Karpas-422 (cell line): Measurements from ENCODE around the gene MUCL1. TPM values are rescaled to one million over a fixed set of nuclear protein-coding genes. Genes with fewer than 3 reads are reported as not detected.
"Not testable (repeated sequence)": the region's sequence is repeated elsewhere in the genome, so short reads cannot be mapped to it uniquely, and the experiment has no call there.

ENCODE experiments used
- DNase-seq: peaks from one replicate; pipeline ENCODE4 v3.0.0-alpha.2; 2015
- H2AFZ ChIP-seq: fragments of 200-600 bp; sonication (generic); 2 replicates; pipeline ENCODE4 v1.6.1; 2014; ENCODE audit warnings: antibody characterized with exemption, low read length, mixed read lengths
- H3K27ac ChIP-seq: fragments of 200-600 bp; sonication (generic); 2 replicates; pipeline ENCODE4 v1.5.1; 2014; ENCODE audit warnings: mild to moderate bottlenecking, low read length, moderate library complexity
- H3K27me3 ChIP-seq: fragments of 200-600 bp; sonication (generic); 2 replicates; pipeline ENCODE4 v1.6.1; 2014; ENCODE audit warnings: low read length, mixed read lengths
- H3K36me3 ChIP-seq: fragments of 200-600 bp; sonication (generic); 2 replicates; pipeline ENCODE4 v1.6.1; 2014; ENCODE audit warnings: low read length, mixed read lengths; ENCODE audit not compliant: insufficient read depth
- H3K4me1 ChIP-seq: fragments of 200-600 bp; sonication (generic); 2 replicates; pipeline ENCODE4 v1.6.1; 2014; ENCODE audit warnings: mild to moderate bottlenecking, low read length, mixed read lengths
- H3K4me2 ChIP-seq: fragments of 200-600 bp; sonication (generic); 2 replicates; pipeline ENCODE4 v1.6.1; 2014; ENCODE audit warnings: low read length, low read depth, mild to moderate bottlenecking; ENCODE audit not compliant: poor library complexity, severe bottlenecking
- H3K4me3 ChIP-seq: fragments of 200-600 bp; sonication (generic); 2 replicates; pipeline ENCODE4 v1.5.1; 2014; ENCODE audit warnings: mild to moderate bottlenecking, antibody characterized with exemption, low read length, mixed read lengths
- H3K79me2 ChIP-seq: fragments of 200-600 bp; sonication (generic); 2 replicates; pipeline ENCODE4 v1.6.1; 2014; ENCODE audit warnings: mild to moderate bottlenecking, low read length, mixed read lengths
- H3K9ac ChIP-seq: fragments of 200-600 bp; sonication (generic); 2 replicates; pipeline ENCODE4 v1.6.0; 2014; ENCODE audit warnings: low read length
- H3K9me2 ChIP-seq: fragments of 200-600 bp; sonication (generic), shearing (Covaris generic); replicated peaks from 2 replicates; pipeline ENCODE4 v1.6.0; 2014; ENCODE audit warnings: mild to moderate bottlenecking, low read length, moderate library complexity; ENCODE audit not compliant: insufficient read depth
- H3K9me3 ChIP-seq: fragments of 300-700, 200-600 bp; sonication (generic); 2 replicates; pipeline ENCODE4 v1.6.1; 2014; ENCODE audit warnings: low read length, mixed read lengths
- H4K20me1 ChIP-seq: fragments of 200-600 bp; sonication (generic); 2 replicates; pipeline ENCODE4 v1.6.1; 2014; ENCODE audit warnings: mild to moderate bottlenecking, antibody characterized with exemption, low read length, low read depth; ENCODE audit not compliant: insufficient read depth
- total RNA-seq: library from RNA; depleted of rRNA; stranded (reverse); fragments of >200 nt; shearing (Covaris generic); gene quantifications from 2 replicates; pipeline ENCODE4 v1.2.3, GENCODE V29; 2014; ENCODE audit warnings: low replicate concordance

MUCL1 gene
- total RNA-seq, 1 experiment from 2014 or later, result not detected

DNA sequence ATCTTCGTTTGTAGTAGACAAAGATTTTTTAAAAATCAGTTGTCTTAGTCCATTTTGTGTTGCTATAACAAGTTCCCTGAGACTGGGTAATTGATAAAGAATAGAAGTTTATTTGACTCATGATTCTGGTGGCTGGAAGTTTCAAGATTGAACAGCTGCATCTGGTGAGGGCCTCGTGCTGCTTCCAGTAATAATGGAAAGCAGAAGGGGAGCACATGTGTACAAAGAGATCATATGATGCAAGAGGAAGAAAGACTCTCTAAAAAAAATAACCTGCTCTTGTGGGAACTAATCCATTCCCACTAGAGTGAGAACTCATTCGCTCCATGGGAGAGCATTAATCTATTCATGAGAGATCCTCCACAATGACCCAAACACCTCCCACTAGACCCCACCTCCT lies 24.8 kb downstream of the MUCL1 start:
- no peak overlapping the region for H2AFZ ChIP-seq
- no peak overlapping the region for H3K9ac ChIP-seq
- no peaks in the 10 kb centered on the region for H3K79me2 ChIP-seq
- H4K20me1 ChIP-seq, result no peaks in the 10 kb centered on the region
- no peak for DNase-seq
- no peak overlapping the region for H3K27ac ChIP-seq
- no peaks in the 10 kb centered on the region for H3K36me3 ChIP-seq
- no peaks in the 10 kb centered on the region for H3K9me2 ChIP-seq
- no peaks in the 10 kb centered on the region for H3K27me3 ChIP-seq
- H3K4me3 ChIP-seq, result no peak overlapping the region
- no peaks in the 10 kb centered on the region for H3K9me3 ChIP-seq
- H3K4me2 ChIP-seq, result no peak overlapping the region
- no peaks in the 10 kb centered on the region for H3K4me1 ChIP-seq

DNA sequence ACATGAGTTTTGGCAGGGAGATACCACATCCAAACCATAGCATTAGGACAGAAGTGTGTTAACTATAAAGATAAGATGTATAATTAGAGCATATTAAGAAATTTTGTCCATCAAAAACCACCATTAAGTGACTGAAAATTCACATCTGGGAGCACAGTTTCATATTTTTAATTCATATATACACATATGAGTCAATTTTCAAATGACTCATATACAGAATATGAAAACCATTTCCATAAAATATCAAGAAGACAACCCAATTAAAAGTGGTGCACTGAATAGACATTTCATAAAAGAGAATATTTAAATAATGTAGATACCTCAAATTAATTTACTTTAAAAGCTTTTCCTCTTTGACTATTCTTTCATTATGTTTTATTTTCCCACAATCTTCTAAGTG lies 25.3 kb downstream of the MUCL1 start:
- Histone ChIP-seq H3K27ac (no peak overlapping the region), H3K9ac (no peak overlapping the region)
- peak; percentile 10 for DNase-seq

DNA sequence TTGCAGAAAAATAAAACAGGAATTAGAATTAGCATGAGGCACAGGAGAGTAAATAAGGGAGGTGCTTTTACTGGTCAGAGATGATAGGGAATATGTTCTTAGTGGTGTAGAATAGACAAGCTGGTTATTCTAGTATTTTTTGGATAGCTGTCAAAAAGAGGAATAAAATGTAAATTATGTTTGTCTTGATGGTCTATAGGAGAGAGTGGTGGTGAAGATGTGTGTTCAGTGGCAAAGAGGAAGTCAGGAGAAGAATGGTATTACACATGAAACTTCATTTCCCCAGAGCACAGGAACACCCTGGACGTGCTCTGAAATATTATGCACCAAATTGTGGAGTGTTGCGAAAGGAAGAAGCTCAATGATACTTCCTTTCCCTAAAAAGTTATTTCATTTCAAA lies 27.8 kb downstream of the MUCL1 start:
- H3K79me2 ChIP-seq, result no peaks in the 10 kb centered on the region
- H4K20me1 ChIP-seq, result no peaks in the 10 kb centered on the region
- DNase-seq, result peak; percentile 10

More for the DNA sequence above, 25.3 kb downstream of the MUCL1 start:
- no peaks in the 10 kb centered on the region for H3K9me2 ChIP-seq
- no peaks in the 10 kb centered on the region for H3K4me1 ChIP-seq
- H3K36me3 ChIP-seq, result no peaks in the 10 kb centered on the region
- no peaks in the 10 kb centered on the region for H3K79me2 ChIP-seq
- no peaks in the 10 kb centered on the region for H4K20me1 ChIP-seq
- no peak overlapping the region for H3K4me2 ChIP-seq
- H3K27me3 ChIP-seq, result no peaks in the 10 kb centered on the region
- no peaks in the 10 kb centered on the region for H3K9me3 ChIP-seq
- H3K4me3 ChIP-seq, result no peak overlapping the region
- H2AFZ ChIP-seq, result no peak overlapping the region

DNA sequence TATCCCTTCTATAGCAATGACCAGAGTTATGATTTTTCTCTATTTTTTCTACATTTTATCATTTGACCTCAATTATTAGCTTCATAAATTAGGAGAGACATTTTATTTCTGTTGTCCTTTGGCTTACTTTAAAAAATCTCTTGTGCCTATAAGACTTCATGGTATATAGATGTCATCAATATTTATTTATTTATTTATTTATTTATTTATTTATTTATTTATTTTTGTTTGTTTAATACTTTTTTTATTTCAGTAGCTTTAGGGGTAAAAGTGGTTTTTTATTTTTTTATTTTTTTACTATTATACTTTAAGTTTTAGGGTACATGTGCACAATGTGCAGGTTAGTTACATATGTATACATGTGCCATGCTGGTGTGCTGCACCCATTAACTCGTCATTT lies 28.3 kb downstream of the MUCL1 start:
- not testable (repeated sequence) for H2AFZ ChIP-seq, H3K9ac ChIP-seq, H3K79me2 ChIP-seq, H3K4me3 ChIP-seq, H3K4me1 ChIP-seq, H4K20me1 ChIP-seq, H3K27ac ChIP-seq, H3K27me3 ChIP-seq, DNase-seq, H3K36me3 ChIP-seq, H3K4me2 ChIP-seq, H3K9me3 ChIP-seq, H3K9me2 ChIP-seq

More for the DNA sequence above, 27.8 kb downstream of the MUCL1 start:
- Histone ChIP-seq H3K9ac (no peak overlapping the region), H3K4me1 (no peaks in the 10 kb centered on the region), H3K4me2 (no peak overlapping the region), H3K27ac (no peak overlapping the region), H3K9me3 (no peaks in the 10 kb centered on the region), H3K27me3 (no peaks in the 10 kb centered on the region), H3K4me3 (no peak overlapping the region), H3K9me2 (no peaks in the 10 kb centered on the region), H2AFZ (no peak overlapping the region), H3K36me3 (no peaks in the 10 kb centered on the region)

DNA sequence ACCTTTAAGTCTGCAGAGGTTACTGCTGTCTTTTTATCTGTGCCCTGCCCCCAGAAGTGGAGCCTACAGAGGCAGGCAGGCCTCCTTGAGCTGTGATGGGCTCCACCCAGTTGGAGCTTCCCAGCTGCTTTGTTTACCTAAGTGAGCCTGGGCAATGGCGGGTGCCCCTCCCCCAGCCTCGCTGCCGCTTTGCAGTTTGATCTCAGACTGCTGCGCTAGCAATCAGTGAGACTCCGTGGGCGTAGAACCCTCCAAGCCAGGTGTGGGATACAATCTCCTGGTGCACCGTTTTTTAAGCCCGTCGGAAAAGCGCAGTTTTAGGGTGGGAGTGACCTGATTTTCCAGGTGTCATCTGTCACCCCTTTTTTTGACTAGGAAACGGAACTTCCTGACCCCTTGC lies 34.1 kb downstream of the MUCL1 start:
- not testable (repeated sequence) for H3K4me2 ChIP-seq, H3K9me3 ChIP-seq, H4K20me1 ChIP-seq, H3K36me3 ChIP-seq, H3K9ac ChIP-seq, H3K4me3 ChIP-seq, H3K9me2 ChIP-seq, H3K4me1 ChIP-seq, H3K27me3 ChIP-seq, H3K79me2 ChIP-seq, H2AFZ ChIP-seq, H3K27ac ChIP-seq, DNase-seq

DNA sequence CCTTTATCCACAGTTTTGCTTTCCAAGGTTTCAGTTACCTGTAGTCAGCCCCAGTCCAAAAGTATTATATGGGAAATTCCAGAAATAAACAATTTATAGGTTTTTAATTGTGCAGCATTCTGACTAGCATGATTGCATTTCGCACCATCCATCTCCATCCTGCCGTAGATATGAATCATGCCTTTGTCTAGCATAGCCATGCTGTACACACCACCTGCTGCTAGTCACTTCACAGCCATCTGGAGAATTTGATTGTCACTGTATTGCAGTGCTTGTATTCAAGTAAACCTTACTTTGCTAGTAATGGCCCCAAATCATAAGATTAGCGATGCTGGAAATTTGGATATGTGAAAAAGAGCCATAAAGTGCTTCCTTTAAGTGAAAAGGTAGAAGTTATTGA lies 36.0 kb downstream of the MUCL1 start:
- no peaks in the 10 kb centered on the region for H3K27me3 ChIP-seq
- DNase-seq, result no peak
- H3K9ac ChIP-seq, result no peak overlapping the region
- no peaks in the 10 kb centered on the region for H3K9me2 ChIP-seq
- no peak overlapping the region for H3K4me2 ChIP-seq
- no peak overlapping the region for H3K4me3 ChIP-seq
- no peaks in the 10 kb centered on the region for H3K9me3 ChIP-seq
- no peaks in the 10 kb centered on the region for H3K79me2 ChIP-seq
- no peaks in the 10 kb centered on the region for H3K36me3 ChIP-seq
- no peak overlapping the region for H2AFZ ChIP-seq
- H4K20me1 ChIP-seq, result no peaks in the 10 kb centered on the region
- no peaks in the 10 kb centered on the region for H3K4me1 ChIP-seq
- no peak overlapping the region for H3K27ac ChIP-seq

DNA sequence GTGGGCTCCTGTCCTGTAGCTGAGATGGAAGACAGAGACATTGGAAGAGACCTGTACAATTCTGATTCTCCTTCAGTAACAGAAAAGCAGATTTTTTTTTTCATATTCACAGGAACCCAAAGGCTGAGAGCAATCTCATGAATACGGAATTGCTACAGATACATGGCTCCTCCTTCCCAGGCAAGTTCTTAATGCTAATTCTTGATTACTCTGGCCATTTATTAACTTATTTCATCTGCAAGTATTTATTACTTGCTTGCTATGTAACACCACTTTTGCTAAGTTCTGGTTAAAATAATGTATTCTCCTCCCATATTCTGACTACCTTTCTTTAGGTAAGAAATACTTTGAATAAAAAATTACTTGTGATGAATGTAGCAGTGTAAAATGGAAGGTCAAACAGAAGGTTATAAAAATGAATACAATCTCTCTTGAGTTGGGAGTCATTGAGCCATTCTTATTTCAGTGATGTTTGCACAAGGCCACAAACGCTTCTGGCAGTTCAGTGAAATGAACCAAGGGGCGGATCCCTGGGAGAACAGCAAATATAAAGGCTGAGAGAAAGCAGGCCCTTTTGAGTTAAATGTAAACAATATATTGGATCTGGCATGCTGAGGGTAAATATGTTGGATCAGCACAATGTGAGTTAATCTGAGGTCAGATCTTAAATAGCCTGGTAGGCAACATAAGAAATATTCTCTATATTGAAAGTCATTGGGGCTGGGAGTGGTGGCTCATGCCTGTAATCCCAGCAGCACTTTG lies 37.6 kb downstream of the MUCL1 start:
- no peak for DNase-seq
- Histone ChIP-seq H3K4me2 (no peak overlapping the region), H4K20me1 (no peaks in the 10 kb centered on the region), H3K4me3 (no peak overlapping the region), H3K27me3 (no peaks in the 10 kb centered on the region), H3K9ac (no peak overlapping the region), H3K4me1 (no peaks in the 10 kb centered on the region), H3K27ac (no peak overlapping the region), H3K36me3 (no peaks in the 10 kb centered on the region), H3K9me3 (no peaks in the 10 kb centered on the region), H3K9me2 (no peaks in the 10 kb centered on the region), H2AFZ (no peak overlapping the region), H3K79me2 (no peaks in the 10 kb centered on the region)
